Endodermal cell (in vitro differentiated cells): Measurements from ENCODE around the gene SEMA4F. TPM values are rescaled to one million over a fixed set of nuclear protein-coding genes. Genes with fewer than 3 reads are reported as not detected.
A peak's percentile ranks its signal among the peaks of the same experiment; 100 is the strongest.

Experiments
- DNase-seq: peaks from one replicate; pipeline ENCODE4 v3.0.0-alpha.2; 2017
- H3K27ac ChIP-seq: 2 replicates; pipeline ENCODE4 v1.5.1; 2013; ENCODE audit warnings: mild to moderate bottlenecking, low read depth, low read length, moderate library complexity
- H3K27me3 ChIP-seq: 2 replicates; pipeline ENCODE4 v1.6.1; 2013; ENCODE audit warnings: mild to moderate bottlenecking, low read length, moderate library complexity; ENCODE audit not compliant: insufficient read depth, control insufficient read depth, poor library complexity, severe bottlenecking
- H3K36me3 ChIP-seq: 2 replicates; pipeline ENCODE4 v1.7.0; 2013; ENCODE audit warnings: mild to moderate bottlenecking, low read length, moderate library complexity; ENCODE audit not compliant: control insufficient read depth, insufficient read depth
- H3K4me1 ChIP-seq: one replicate; pipeline ENCODE4 v1.7.0; 2013; ENCODE audit warnings: low read length; ENCODE audit not compliant: control insufficient read depth, insufficient read depth
- H3K4me3 ChIP-seq: 2 replicates; pipeline ENCODE4 v1.5.1; 2013; ENCODE audit warnings: mild to moderate bottlenecking, low read length, moderate library complexity
- H3K9ac ChIP-seq: 2 replicates; pipeline ENCODE4 v1.6.1; 2013; ENCODE audit warnings: mild to moderate bottlenecking, low read length, moderate library complexity; ENCODE audit not compliant: poor library complexity, severe bottlenecking; ENCODE audit errors: extremely low read depth
- H3K9me3 ChIP-seq: 2 replicates; pipeline ENCODE4 v1.6.1; 2013; ENCODE audit warnings: mild to moderate bottlenecking, low read length, moderate library complexity; ENCODE audit not compliant: control insufficient read depth
- H3K27ac Mint-ChIP-seq: 2 replicates; pipeline ENCODE4 v1.8.0; 2020; ENCODE audit warnings: mixed read lengths
- H3K27me3 Mint-ChIP-seq: 2 replicates; pipeline ENCODE4 v1.8.0; 2021; ENCODE audit warnings: mild to moderate bottlenecking, mixed read lengths; ENCODE audit not compliant: insufficient read depth
- H3K36me3 Mint-ChIP-seq: 2 replicates; pipeline ENCODE4 v1.8.0; 2020; ENCODE audit warnings: low read depth, mixed read lengths
- H3K4me1 Mint-ChIP-seq: 2 replicates; pipeline ENCODE4 v1.8.0; 2020; ENCODE audit warnings: mixed read lengths
- H3K4me3 Mint-ChIP-seq: 2 replicates; pipeline ENCODE4 v1.8.0; 2020; ENCODE audit warnings: mild to moderate bottlenecking, moderate library complexity, mixed read lengths
- H3K9me3 Mint-ChIP-seq: 2 replicates; pipeline ENCODE4 v1.8.0; 2020; ENCODE audit warnings: mild to moderate bottlenecking, mixed read lengths
- WGBS, 2 experiments: methylation state at CpG; one replicate each; pipeline versions ENCODE4 v1.1.5 to v1.1.7; 2013; ENCODE audit warnings: missing lambda C conversion rate in 2 of 2, mixed read lengths in 1 of 2; ENCODE audit not compliant: insufficient coverage in 1 of 2, insufficient read length in 1 of 2; 5-methylcytosine and 5-hydroxymethylcytosine counted together
- total RNA-seq, 2 donors: library from RNA; stranded (reverse); fragmentation: NEBNext Ultra II Directional in 1 of 2; extraction: Animal tissue kit (Norgen Biotek cat#: 25700) in 1 of 2; gene quantifications; 2 replicates in 1 of 2; 3 replicates in 1 of 2; pipeline ENCODE4 v1.2.1, GENCODE V29; 2021
- TF ChIP-seq, protein P1 (sequence below): fragments of 200-600 bp; sonication (generic); conservative IDR thresholded peaks from 2 replicates; pipeline ENCODE4 v1.5.0; 2021; ENCODE audit warnings: antibody characterized with exemption, mild to moderate bottlenecking

The SEMA4F gene
- total RNA-seq, 2 donors from 2014 or later = 7.0 to 10.1 TPM

- no peak overlapping the region for H3K27ac Mint-ChIP-seq
- Histone ChIP-seq H3K4me1 (no peaks in the 10 kb centered on the region), H3K4me3 (no peak overlapping the region), H3K9ac (no peak overlapping the region), H3K36me3 (no peaks in the 10 kb centered on the region), H3K27ac (no peak overlapping the region), H3K27me3 (peaks cover 14% of the 10 kb centered on the region), H3K9me3 (peaks cover 11% of the 10 kb centered on the region)
- H3K4me1 Mint-ChIP-seq = peaks cover 3% of the 10 kb centered on the region
- H3K9me3 Mint-ChIP-seq = peaks cover 14% of the 10 kb centered on the region
- H3K4me3 Mint-ChIP-seq = no peak overlapping the region
- no peak for DNase-seq
- peaks cover 27% of the 10 kb centered on the region for H3K27me3 Mint-ChIP-seq
- H3K36me3 Mint-ChIP-seq = no peaks in the 10 kb centered on the region
- 75 to 88% methylated on average over 2 to 4 of the region's 4 CpGs for WGBS, 2 experiments
- TF ChIP-seq, protein P1, sequence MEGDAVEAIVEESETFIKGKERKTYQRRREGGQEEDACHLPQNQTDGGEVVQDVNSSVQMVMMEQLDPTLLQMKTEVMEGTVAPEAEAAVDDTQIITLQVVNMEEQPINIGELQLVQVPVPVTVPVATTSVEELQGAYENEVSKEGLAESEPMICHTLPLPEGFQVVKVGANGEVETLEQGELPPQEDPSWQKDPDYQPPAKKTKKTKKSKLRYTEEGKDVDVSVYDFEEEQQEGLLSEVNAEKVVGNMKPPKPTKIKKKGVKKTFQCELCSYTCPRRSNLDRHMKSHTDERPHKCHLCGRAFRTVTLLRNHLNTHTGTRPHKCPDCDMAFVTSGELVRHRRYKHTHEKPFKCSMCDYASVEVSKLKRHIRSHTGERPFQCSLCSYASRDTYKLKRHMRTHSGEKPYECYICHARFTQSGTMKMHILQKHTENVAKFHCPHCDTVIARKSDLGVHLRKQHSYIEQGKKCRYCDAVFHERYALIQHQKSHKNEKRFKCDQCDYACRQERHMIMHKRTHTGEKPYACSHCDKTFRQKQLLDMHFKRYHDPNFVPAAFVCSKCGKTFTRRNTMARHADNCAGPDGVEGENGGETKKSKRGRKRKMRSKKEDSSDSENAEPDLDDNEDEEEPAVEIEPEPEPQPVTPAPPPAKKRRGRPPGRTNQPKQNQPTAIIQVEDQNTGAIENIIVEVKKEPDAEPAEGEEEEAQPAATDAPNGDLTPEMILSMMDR = no peak
These were observed 8.7 kb upstream of the SEMA4F start for GRCh38 chr2:74645344-74645743.

DNA sequence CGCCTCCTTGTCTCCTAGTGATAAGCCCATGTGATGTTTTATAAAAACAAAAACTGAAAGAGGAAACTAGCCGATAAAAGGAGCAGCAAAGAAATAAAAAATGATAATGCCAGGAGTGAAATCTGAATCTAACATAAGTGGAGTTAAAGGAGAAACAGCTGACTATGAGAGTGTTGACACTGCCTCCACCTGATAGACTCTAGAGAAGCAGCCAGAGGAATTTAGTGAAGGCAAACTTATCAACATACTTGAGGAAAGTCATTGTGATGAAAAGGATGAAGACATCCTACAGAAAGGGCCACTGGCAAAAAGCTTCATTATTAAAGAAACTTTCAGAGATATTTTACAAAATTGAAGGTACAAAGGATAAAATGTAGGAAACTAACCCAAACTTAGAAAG is 7.8 kb upstream of the SEMA4F start:
- H3K9me3 Mint-ChIP-seq = peaks cover 14% of the 10 kb centered on the region
- H3K36me3 Mint-ChIP-seq = no peaks in the 10 kb centered on the region
- WGBS, 2 experiments = 85 to 94% methylated on average over 2 of the region's 2 CpGs
- TF ChIP-seq, protein P1 = peak; percentile 16
- peaks cover 11% of the 10 kb centered on the region for H3K9me3 ChIP-seq
- H3K36me3 ChIP-seq = no peaks in the 10 kb centered on the region
- H3K4me3 Mint-ChIP-seq = no peak overlapping the region
- H3K4me1 ChIP-seq = peaks cover 2% of the 10 kb centered on the region
- no peak overlapping the region for H3K27ac Mint-ChIP-seq
- peaks cover 12% of the 10 kb centered on the region for H3K4me1 Mint-ChIP-seq
- peaks cover 29% of the 10 kb centered on the region for H3K27me3 Mint-ChIP-seq
- no peak for DNase-seq
- H3K9ac ChIP-seq = no peak overlapping the region
- H3K4me3 ChIP-seq = no peak overlapping the region
- no peak overlapping the region for H3K27ac ChIP-seq
- H3K27me3 ChIP-seq = peaks cover 14% of the 10 kb centered on the region

GRCh38 chr2:74646834-74647482 is 7.1 kb upstream of the SEMA4F start:
- Mint-ChIP-seq H3K4me3 (peak overlapping the region; percentile 39), H3K36me3 (no peaks in the 10 kb centered on the region), H3K4me1 (peaks cover 13% of the 10 kb centered on the region), H3K27ac (no peak overlapping the region), H3K9me3 (peaks cover 14% of the 10 kb centered on the region), H3K27me3 (peaks cover 29% of the 10 kb centered on the region)
- no peak overlapping the region for H3K9ac ChIP-seq
- no peak overlapping the region for H3K27ac ChIP-seq
- H3K4me3 ChIP-seq = no peak overlapping the region
- H3K36me3 ChIP-seq = no peaks in the 10 kb centered on the region
- TF ChIP-seq, protein P1 = no peak
- 92 to 94% methylated on average over 11 to 13 of the region's 13 CpGs for WGBS, 2 experiments
- H3K9me3 ChIP-seq = peaks cover 11% of the 10 kb centered on the region
- H3K27me3 ChIP-seq = peaks cover 14% of the 10 kb centered on the region
- H3K4me1 ChIP-seq = peaks cover 2% of the 10 kb centered on the region
- DNase-seq = no peak
